ENCODE results near the gene P3H3.

The P3H3 gene

DNA sequence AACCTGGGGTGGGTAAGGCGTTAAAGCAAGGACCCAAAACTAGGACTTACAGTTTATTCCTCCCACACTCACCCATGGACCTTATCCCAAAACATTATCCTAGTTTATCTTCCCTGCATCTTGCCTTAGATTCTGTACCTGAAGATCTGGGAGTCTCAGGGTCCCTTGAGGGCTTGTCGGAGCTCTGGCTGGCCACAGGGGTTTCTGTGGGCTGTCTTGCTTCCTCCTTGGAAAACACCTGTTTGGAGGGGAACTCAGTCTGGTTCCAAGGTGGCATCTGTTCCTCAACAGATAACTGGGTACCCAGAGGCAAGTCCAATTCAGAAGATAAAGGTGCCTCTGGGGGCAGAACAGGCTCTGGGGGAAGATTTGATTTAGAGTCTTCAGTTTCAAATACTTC is 21.2 kb downstream of the P3H3 start:
- no peak overlapping the region for H3K27ac ChIP-seq
- H3K4me3 ChIP-seq = no peak overlapping the region
- no peaks in the 10 kb centered on the region for H3K9me3 ChIP-seq
- no peak for DNase-seq
- TF ChIP-seq, protein P1, sequence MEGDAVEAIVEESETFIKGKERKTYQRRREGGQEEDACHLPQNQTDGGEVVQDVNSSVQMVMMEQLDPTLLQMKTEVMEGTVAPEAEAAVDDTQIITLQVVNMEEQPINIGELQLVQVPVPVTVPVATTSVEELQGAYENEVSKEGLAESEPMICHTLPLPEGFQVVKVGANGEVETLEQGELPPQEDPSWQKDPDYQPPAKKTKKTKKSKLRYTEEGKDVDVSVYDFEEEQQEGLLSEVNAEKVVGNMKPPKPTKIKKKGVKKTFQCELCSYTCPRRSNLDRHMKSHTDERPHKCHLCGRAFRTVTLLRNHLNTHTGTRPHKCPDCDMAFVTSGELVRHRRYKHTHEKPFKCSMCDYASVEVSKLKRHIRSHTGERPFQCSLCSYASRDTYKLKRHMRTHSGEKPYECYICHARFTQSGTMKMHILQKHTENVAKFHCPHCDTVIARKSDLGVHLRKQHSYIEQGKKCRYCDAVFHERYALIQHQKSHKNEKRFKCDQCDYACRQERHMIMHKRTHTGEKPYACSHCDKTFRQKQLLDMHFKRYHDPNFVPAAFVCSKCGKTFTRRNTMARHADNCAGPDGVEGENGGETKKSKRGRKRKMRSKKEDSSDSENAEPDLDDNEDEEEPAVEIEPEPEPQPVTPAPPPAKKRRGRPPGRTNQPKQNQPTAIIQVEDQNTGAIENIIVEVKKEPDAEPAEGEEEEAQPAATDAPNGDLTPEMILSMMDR (IDR thresholded peaks at IDR 0.05) = no peak
- H3K4me1 ChIP-seq = peaks cover 0 to 24% (median 21%) of the 10 kb centered on the region in 4 donors
- intact Hi-C loops (cut with DNase I; ENCODE audit: low total_unique reads) = no loop called here
- H3K36me3 ChIP-seq = peaks cover 4 to 45% (median 24%) of the 10 kb centered on the region in 3 donors
- H3K27me3 ChIP-seq = no peaks in the 10 kb centered on the region

DNA sequence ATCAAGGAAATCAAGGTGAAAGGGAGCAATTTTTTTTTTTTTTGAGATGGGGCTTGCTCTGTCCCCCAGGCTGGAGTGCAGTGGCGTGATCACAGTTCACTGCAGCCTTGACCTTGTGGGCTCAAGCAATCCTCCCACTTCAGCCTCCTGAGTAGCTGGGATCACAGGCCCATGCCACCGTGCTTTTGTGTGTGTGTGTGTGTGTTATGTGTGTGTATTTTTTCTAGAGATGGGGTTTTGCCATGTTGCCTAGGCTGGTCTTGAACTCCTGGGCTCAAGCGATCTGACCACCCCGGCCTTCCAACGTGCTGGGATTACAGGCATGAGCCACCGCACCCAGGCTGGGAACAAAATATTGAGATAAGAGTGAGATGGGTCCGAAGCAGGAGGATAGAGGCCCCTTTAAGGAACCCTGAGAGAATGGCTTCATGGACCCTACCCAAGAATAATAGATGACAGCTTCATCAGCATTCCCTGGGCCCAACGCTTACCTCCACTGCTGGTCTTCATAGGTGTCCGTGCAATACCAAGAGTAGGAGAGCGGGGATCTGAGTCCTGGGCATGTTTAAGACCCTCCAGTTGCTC is 21.9 kb downstream of the P3H3 start:
- no peak overlapping the region for H3K4me3 ChIP-seq
- no peaks in the 10 kb centered on the region for H3K27me3 ChIP-seq
- H3K27ac ChIP-seq = no peak overlapping the region
- TF ChIP-seq, protein P1 (IDR thresholded peaks at IDR 0.05) = no peak
- no peaks in the 10 kb centered on the region for H3K9me3 ChIP-seq
- no peak for DNase-seq
- intact Hi-C loops (cut with DNase I; ENCODE audit: low total_unique reads) = loop anchor here (5.0 kb wide), 1 partner anchor 238 kb away; no protein-coding TSS in a partner anchor
- peaks cover 0 to 30% (median 22%) of the 10 kb centered on the region in 4 donors for H3K4me1 ChIP-seq
- peaks cover 2 to 39% (median 21%) of the 10 kb centered on the region in 3 donors for H3K36me3 ChIP-seq

DNA sequence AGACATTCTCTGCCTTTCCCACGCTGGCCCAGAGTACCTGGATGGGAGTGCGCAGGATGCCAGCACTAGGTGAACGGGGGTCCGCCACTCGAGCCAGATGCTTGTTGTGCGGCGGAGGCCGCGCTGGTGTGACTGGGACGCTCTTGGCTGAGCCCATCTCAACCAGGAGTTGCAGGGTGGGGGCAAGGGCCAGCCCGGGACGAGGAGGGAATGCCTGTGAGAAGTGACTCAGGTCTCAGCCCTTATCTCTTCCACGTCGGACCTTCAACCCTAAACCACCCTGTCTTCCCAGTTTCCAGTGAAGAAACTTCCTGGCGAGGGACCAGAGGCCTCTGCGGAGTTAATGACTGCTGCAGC is 22.6 kb downstream of the P3H3 start:
- Histone ChIP-seq H3K4me1 (peaks cover 0 to 31% (median 22%) of the 10 kb centered on the region in 4 donors), H3K27me3 (no peaks in the 10 kb centered on the region), H3K27ac (peak overlapping the region; percentile 95 to 99), H3K36me3 (peaks cover 3 to 37% (median 19%) of the 10 kb centered on the region in 3 donors), H3K9me3 (no peaks in the 10 kb centered on the region), H3K4me3 (peak overlapping the region; percentile 66 to 69)
- intact Hi-C loops (cut with DNase I; ENCODE audit: low total_unique reads) = loop anchor here (5.0 kb wide), 1 partner anchor 238 kb away; no protein-coding TSS in a partner anchor
- peak in 1 of 2 donors; percentile 77 for DNase-seq
- TF ChIP-seq, protein P1 (IDR thresholded peaks at IDR 0.05) = no peak

DNA sequence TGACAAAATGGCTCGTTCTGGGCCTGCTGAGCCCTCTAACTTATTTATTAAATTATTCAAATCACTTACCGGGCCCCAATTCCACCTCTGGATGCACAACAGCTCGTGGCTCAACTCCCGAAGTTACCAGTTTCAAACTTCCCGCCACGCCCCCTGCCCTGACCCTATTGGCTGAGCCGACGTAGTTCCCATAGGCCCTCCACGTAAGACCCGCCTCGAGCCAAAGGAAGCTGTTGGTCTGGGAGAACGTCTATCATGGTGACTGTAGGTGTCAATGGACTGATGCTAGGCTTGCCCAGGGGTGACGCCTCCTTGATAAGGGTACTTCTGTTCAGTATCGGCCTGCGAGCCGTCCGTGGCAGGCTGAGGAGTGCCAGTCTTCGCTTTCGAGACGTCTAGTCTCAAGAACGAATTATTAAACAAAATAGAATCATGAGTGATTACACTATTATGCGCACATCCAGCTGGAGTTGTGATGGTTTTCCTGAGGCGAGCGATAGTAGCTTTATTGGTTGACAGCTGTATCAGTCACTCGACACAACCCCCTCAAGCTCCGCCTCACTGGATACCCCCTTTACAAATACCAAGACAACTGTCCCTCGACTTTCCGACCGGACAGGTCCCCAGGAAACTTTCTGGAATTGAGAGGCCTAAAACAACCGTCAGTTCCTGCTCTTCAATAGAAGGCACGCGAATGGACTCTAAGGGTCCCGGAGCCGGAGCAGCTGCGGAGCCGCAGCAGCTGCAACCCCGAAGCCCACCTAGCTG is 23.1 kb downstream of the P3H3 start, which contains the start of gene CDCA3:
TSS of gene CDCA3 (minus strand) at position 134 of the 768 bp plus-strand sequence. CDS start 334 bp downstream, outside the sequence.
- Histone ChIP-seq H3K27me3 (no peaks in the 10 kb centered on the region), H3K27ac (peak within 1 kb of the TSS; percentile 95 to 99), H3K4me1 (peaks cover 0 to 31% (median 22%) of the 10 kb centered on the region in 4 donors), H3K9me3 (no peaks in the 10 kb centered on the region), H3K36me3 (peaks cover 8 to 37% (median 19%) of the 10 kb centered on the region in 3 donors), H3K4me3 (peak within 1 kb of the TSS; percentile 66 to 69)
- intact Hi-C loops (cut with DNase I; ENCODE audit: low total_unique reads) = loop anchor here (5.0 kb wide), 1 partner anchor 239 kb away; no protein-coding TSS in a partner anchor
- TF ChIP-seq, protein P1 (IDR thresholded peaks at IDR 0.05) = peak in 1 of 2 experiments; percentile 18
- DNase-seq = peak; percentile 98 to 99

DNA sequence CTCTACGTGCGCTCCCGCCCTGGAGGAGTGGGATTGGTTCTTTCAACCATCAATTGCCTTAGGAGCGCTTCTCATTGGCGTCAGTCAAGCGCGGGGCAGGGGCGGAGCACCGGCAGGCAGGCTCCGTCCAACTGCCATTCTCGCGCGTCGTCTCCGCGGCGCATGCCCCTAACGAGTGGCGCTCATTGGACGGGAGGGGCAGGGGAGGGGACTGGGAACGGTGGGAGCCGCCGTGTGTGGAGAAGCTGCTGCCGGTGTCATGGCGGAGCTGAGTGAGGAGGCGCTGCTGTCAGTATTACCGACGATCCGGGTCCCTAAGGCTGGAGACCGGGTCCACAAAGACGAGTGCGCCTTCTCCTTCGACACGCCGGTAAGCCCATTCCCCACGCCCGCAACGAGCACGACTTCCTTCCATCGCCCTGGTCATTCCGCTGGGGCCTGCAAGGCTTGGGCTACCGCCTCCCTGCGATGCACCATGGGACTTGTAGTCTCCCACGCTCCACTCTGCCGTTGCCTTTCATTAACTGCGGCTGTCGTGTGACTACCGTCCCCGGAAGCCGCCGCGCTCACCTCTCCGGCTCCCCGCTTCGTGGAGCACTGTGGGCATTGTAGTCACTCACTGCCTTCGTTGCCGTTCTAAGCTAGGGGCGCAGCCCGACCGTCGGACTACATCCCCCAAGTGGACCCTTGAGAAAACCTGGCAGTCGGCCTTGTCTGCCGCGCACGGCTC is 23.9 kb downstream of the P3H3 start, which contains the start of gene USP5:
TSS of gene USP5 (plus strand) at position 230 of the 730 bp plus-strand sequence. CDS start at position 260, 30 bp downstream.
- TF ChIP-seq, protein P1 (IDR thresholded peaks at IDR 0.05) = peak in 1 of 2 experiments; percentile 12
- H3K27me3 ChIP-seq = no peaks in the 10 kb centered on the region
- intact Hi-C loops (cut with DNase I; ENCODE audit: low total_unique reads) = loop anchor here (5.0 kb wide), 1 partner anchor 240 kb away; no protein-coding TSS in a partner anchor
- peaks cover 0 to 31% (median 22%) of the 10 kb centered on the region in 4 donors for H3K4me1 ChIP-seq
- peak within 1 kb of the TSS; percentile 95 to 99 for H3K27ac ChIP-seq
- H3K9me3 ChIP-seq = no peaks in the 10 kb centered on the region
- peaks cover 16 to 37% (median 19%) of the 10 kb centered on the region in 3 donors for H3K36me3 ChIP-seq
- H3K4me3 ChIP-seq = peak within 1 kb of the TSS; percentile 66 to 69
- peak; percentile 99 to 100 for DNase-seq

Measured in tibial artery (tissue), 4 donors.